Ovary (tissue), 3 donors: Measurements from ENCODE around the gene SREBF2.

Experiments
- EP300 ChIP-seq: sonication (generic); formaldehyde crosslinking; IDR thresholded peaks from one replicate; pipeline ENCODE4 v1.6.1; 2017; ENCODE audit warnings: antibody characterized with exemption
- POLR2A ChIP-seq: fragments of 450-650 bp; IDR thresholded peaks from one replicate; pipeline ENCODE4 v1.6.1; 2017; ENCODE audit warnings: antibody characterized with exemption, mild to moderate bottlenecking, moderate library complexity
- TF ChIP-seq, protein P1 (sequence below), 3 donors: fragments of 450-650 bp in 2 of 3; fragments of 200-600 bp in 1 of 3; IDR thresholded peaks; one replicate each; pipeline versions ENCODE4 v1.5.1 to v1.8.0; 2016 to 2022; ENCODE audit warnings: antibody characterized with exemption in 3 of 3, mild to moderate bottlenecking in 1 of 3
- donor health status: DM: no; HTN: no; CAD: no.

DNA sequence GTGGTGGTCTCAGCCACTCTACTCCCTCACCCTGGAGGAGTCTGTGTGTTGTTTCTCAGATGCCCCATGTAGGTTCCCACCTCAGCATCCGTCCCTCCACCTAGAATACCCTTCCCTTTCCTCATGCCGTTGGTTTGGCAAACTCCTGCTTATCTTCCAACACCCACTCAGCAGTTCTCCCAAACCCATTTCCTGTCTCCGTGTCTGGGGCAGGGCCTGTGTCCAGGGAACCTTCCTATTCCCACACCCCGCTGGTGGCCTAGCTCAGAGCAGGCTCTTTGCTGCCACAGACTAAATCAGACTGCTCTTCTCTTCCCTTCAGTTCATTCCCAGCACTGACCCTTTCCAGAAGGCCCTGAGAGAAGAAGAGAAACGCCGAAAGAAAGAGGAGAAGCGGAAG, 7.5 kb upstream of the SREBF2 start:
- TF ChIP-seq, protein P1, sequence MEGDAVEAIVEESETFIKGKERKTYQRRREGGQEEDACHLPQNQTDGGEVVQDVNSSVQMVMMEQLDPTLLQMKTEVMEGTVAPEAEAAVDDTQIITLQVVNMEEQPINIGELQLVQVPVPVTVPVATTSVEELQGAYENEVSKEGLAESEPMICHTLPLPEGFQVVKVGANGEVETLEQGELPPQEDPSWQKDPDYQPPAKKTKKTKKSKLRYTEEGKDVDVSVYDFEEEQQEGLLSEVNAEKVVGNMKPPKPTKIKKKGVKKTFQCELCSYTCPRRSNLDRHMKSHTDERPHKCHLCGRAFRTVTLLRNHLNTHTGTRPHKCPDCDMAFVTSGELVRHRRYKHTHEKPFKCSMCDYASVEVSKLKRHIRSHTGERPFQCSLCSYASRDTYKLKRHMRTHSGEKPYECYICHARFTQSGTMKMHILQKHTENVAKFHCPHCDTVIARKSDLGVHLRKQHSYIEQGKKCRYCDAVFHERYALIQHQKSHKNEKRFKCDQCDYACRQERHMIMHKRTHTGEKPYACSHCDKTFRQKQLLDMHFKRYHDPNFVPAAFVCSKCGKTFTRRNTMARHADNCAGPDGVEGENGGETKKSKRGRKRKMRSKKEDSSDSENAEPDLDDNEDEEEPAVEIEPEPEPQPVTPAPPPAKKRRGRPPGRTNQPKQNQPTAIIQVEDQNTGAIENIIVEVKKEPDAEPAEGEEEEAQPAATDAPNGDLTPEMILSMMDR (IDR thresholded peaks at IDR 0.05), result no peak
- TF ChIP-seq EP300 (no peak), POLR2A (no peak)
